Activated naive CD8-positive, alpha-beta T cell (primary cell): ENCODE results near the gene GDNF.

Source experiments
- H3K27ac Mint-ChIP-seq: one replicate; pipeline ENCODE4 v1.8.0; 2021; ENCODE audit warnings: mixed read lengths
- H3K27me3 Mint-ChIP-seq: one replicate; pipeline ENCODE4 v1.8.0; 2021; ENCODE audit warnings: mixed read lengths
- H3K36me3 Mint-ChIP-seq: one replicate; pipeline ENCODE4 v1.8.0; 2021; ENCODE audit warnings: mixed read lengths
- H3K4me1 Mint-ChIP-seq: one replicate; pipeline ENCODE4 v1.8.0; 2021; ENCODE audit warnings: low read depth, mixed read lengths
- H3K4me3 Mint-ChIP-seq: one replicate; pipeline ENCODE4 v1.8.0; 2021; ENCODE audit warnings: mild to moderate bottlenecking, mixed read lengths
- H3K9me3 Mint-ChIP-seq: one replicate; pipeline ENCODE4 v1.8.0; 2021; ENCODE audit warnings: low read depth, mixed read lengths

The GDNF gene

DNA sequence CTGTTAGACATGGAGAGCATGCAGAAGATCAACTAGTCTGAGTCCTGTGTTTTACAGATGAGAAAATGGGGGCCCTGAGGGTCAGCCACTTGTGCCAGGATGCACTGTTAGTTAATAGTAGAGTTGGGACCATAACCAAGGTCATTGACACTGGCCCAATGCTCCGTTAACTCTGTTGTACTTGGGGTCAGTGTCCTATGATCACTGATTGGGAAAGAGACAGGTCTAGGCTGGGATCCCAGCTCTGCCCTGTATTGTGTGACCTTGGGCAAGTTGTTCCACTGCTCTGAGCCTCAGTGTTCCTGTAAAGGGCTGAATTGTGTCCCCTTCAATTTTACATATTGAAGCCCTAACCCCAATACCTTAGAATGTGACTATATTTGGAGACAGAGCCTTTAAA lies 70.0 kb downstream of the GDNF start:
- no peaks in the 10 kb centered on the region for H3K4me1 Mint-ChIP-seq
- no peak overlapping the region for H3K27ac Mint-ChIP-seq
- peaks cover 4% of the 10 kb centered on the region for H3K9me3 Mint-ChIP-seq
- H3K27me3 Mint-ChIP-seq = peaks cover 7% of the 10 kb centered on the region
- no peak overlapping the region for H3K4me3 Mint-ChIP-seq
- H3K36me3 Mint-ChIP-seq = peaks cover 1% of the 10 kb centered on the region

DNA sequence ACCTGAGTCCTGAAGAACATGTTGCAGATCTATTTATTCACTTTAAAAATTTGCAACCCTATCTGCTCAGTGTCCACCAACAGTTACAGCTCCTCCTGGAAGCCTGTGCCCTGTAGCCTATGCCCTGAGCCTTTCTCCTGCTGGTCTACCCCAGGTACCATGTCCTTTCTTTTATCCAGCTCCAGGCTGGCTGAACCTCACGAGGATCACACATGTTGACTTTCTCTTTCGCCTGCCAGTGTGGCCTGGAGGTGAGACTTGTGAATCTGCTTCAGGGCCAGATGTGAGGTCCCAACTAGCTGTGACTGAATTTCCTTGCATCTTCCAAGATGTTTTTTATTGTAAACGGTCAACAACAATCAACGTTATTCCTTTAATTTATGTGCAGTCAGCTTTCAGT lies 70.7 kb downstream of the GDNF start:
- Mint-ChIP-seq H3K27ac (no peak overlapping the region), H3K9me3 (peaks cover 3% of the 10 kb centered on the region), H3K27me3 (peaks cover 7% of the 10 kb centered on the region), H3K4me3 (no peak overlapping the region), H3K36me3 (no peaks in the 10 kb centered on the region), H3K4me1 (no peaks in the 10 kb centered on the region)

DNA sequence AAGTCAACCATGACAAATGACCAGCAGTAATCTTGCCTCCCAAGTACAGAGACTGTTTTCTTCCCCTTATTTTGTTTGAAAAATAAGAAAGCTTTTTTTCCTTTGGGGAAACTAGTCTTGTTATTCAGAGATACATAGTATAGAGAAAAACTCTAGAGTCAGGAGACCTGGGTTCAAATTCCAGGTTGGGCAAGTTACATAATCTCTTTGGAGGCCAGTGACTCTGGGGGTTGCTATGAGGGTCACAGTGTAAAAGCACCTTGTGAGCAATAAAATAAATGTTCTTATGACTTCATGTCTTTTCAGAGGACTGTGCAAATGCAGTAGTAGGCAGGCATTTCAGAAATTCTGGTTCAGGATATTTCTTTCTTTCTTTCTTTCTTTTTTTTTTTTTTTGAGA lies 71.5 kb downstream of the GDNF start:
- Mint-ChIP-seq H3K4me3 (no peak overlapping the region), H3K27me3 (peaks cover 7% of the 10 kb centered on the region), H3K9me3 (no peaks in the 10 kb centered on the region), H3K27ac (no peak overlapping the region), H3K4me1 (no peaks in the 10 kb centered on the region), H3K36me3 (no peaks in the 10 kb centered on the region)

DNA sequence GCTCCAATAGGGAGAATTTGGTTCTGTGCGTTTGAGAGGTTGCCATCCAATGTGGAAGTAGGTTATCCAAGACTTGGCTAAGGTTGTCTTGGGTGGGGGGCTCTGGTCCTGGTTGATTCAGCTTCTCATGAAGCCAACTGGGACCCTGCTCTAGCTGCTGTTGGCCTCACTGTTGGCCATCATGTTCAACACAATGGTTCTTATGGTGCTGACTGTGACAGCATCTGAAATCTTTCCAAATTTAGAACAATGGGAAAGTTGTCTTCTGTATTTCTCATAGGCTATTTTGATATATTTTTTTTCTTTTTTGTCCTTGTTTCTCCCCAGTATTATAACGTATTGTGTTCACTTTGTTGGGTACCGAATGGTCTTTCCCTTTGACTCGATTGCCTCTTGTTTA lies 71.9 kb downstream of the GDNF start:
- no peak overlapping the region for H3K4me3 Mint-ChIP-seq
- no peak overlapping the region for H3K27ac Mint-ChIP-seq
- H3K27me3 Mint-ChIP-seq = peaks cover 7% of the 10 kb centered on the region
- H3K4me1 Mint-ChIP-seq = no peaks in the 10 kb centered on the region
- H3K9me3 Mint-ChIP-seq = no peaks in the 10 kb centered on the region
- H3K36me3 Mint-ChIP-seq = no peaks in the 10 kb centered on the region

DNA sequence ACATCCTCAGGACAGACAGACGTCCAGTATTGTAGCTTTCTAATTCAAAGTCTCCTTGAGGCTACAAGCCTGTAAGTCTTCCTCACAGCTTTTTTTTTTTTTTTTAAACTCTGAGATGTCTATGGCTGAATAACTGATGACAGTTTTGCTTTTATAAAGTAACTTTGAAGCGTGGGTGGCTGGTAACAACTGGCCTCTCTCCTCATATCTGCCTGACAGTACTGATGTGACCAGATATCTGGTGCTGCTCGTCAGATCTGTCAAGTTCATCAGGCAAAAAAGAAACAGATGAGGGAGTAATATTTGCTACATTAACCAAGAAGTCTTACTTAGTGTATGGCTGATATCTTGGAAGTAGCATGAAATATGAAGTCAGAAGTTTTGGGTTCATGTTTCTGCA lies 72.6 kb downstream of the GDNF start:
- Mint-ChIP-seq H3K27me3 (peaks cover 7% of the 10 kb centered on the region), H3K27ac (no peak overlapping the region), H3K9me3 (no peaks in the 10 kb centered on the region), H3K4me3 (no peak overlapping the region), H3K4me1 (no peaks in the 10 kb centered on the region), H3K36me3 (no peaks in the 10 kb centered on the region)
